DOHH2 (cell line): ENCODE results near the gene LAMC2.

Source experiments
- H3F3A ChIP-seq: fragments of 200-600 bp; sonication (generic), shearing (Covaris generic); 2 replicates; pipeline ENCODE4 v1.6.0; 2016; ENCODE audit warnings: antibody characterized with exemption, mild to moderate bottlenecking; ENCODE audit not compliant: control insufficient read depth, insufficient read depth
- H3K27ac ChIP-seq: fragments of 200-600 bp; sonication (generic); 2 replicates; pipeline ENCODE4 v1.5.1; 2014; ENCODE audit warnings: low read depth, mild to moderate bottlenecking, low read length, moderate library complexity
- H3K27me3 ChIP-seq: fragments of 200-600 bp; sonication (generic); 2 replicates; pipeline ENCODE4 v1.6.1; 2014; ENCODE audit warnings: mild to moderate bottlenecking, low read length, mixed read lengths; ENCODE audit not compliant: control insufficient read depth
- H3K36me3 ChIP-seq: fragments of 200-600 bp; sonication (generic); 2 replicates; pipeline ENCODE4 v1.6.1; 2014; ENCODE audit warnings: mild to moderate bottlenecking, low read length, moderate library complexity, mixed read lengths; ENCODE audit not compliant: control insufficient read depth
- H3K4me1 ChIP-seq: fragments of 200-600 bp; sonication (generic); 2 replicates; pipeline ENCODE4 v1.6.1; 2014; ENCODE audit warnings: mild to moderate bottlenecking, low read length, mixed read lengths; ENCODE audit not compliant: control insufficient read depth
- H3K4me2 ChIP-seq: fragments of 200-600 bp; sonication (generic); 2 replicates; pipeline ENCODE4 v1.6.0; 2014; ENCODE audit warnings: mild to moderate bottlenecking, low read length, moderate library complexity
- H3K4me3 ChIP-seq: fragments of 200-600 bp; sonication (generic); 2 replicates; pipeline ENCODE4 v1.5.1; 2014; ENCODE audit warnings: mild to moderate bottlenecking, low read length, mixed read lengths
- H3K79me2 ChIP-seq: fragments of 200-600 bp; sonication (generic); 2 replicates; pipeline ENCODE4 v1.6.1; 2014; ENCODE audit warnings: mild to moderate bottlenecking, low read length, mixed read lengths; ENCODE audit not compliant: control insufficient read depth
- H3K9me2 ChIP-seq: fragments of 200-600 bp; sonication (generic); replicated peaks from 2 replicates; pipeline ENCODE4 v1.6.1; 2014; ENCODE audit warnings: mild to moderate bottlenecking, low read length, mixed read lengths; ENCODE audit not compliant: control insufficient read depth
- H3K9me3 ChIP-seq: fragments of 200-600 bp; sonication (generic); 2 replicates; pipeline ENCODE4 v1.6.1; 2014; ENCODE audit warnings: antibody characterized with exemption, low read length, mixed read lengths; ENCODE audit not compliant: control insufficient read depth, insufficient read depth
- H4K20me1 ChIP-seq: fragments of 200-600 bp; sonication (generic); 2 replicates; pipeline ENCODE4 v1.6.0; 2014; ENCODE audit warnings: low read depth, mild to moderate bottlenecking, antibody characterized with exemption, low read length, moderate library complexity; ENCODE audit not compliant: control insufficient read depth, insufficient read depth
- CTCF ChIP-seq: fragments of 200-600 bp; sonication (generic); IDR thresholded peaks from one replicate; pipeline ENCODE4 v1.5.1; 2014; ENCODE audit warnings: antibody characterized with exemption, mild to moderate bottlenecking, low read depth, low read length; ENCODE audit not compliant: poor library complexity, severe bottlenecking
- EZH2phosphoT487 ChIP-seq: fragments of 200-600 bp; sonication (generic); IDR thresholded peaks from 2 replicates; pipeline ENCODE4 v1.6.1; 2017; ENCODE audit warnings: borderline replicate concordance, mild to moderate bottlenecking, antibody characterized with exemption, low read length, moderate library complexity, mixed read lengths

The LAMC2 gene

GRCh38 chr1:183283286-183283685 lies 97.2 kb downstream of the LAMC2 start:
- Histone ChIP-seq H3K4me3 (no peak overlapping the region), H3K79me2 (no peaks in the 10 kb centered on the region), H3F3A (no peaks in the 10 kb centered on the region), H3K4me2 (no peak overlapping the region), H3K9me2 (no peaks in the 10 kb centered on the region), H3K9me3 (no peaks in the 10 kb centered on the region), H3K4me1 (no peaks in the 10 kb centered on the region), H3K27me3 (peaks cover 23% of the 10 kb centered on the region), H4K20me1 (no peaks in the 10 kb centered on the region), H3K27ac (no peak overlapping the region), H3K36me3 (no peaks in the 10 kb centered on the region)
- TF ChIP-seq CTCF (no peak), EZH2phosphoT487 (no peak)

- Histone ChIP-seq H4K20me1 (no peaks in the 10 kb centered on the region), H3K9me3 (no peaks in the 10 kb centered on the region)
- no peak for TF ChIP-seq EZH2phosphoT487
- no peak for TF ChIP-seq CTCF
Measured at GRCh38 chr1:183284086-183284485, 98.0 kb downstream of the LAMC2 start.

GRCh38 chr1:183285256-183285655 lies 99.2 kb downstream of the LAMC2 start:
- H3K4me3 ChIP-seq: no peak overlapping the region
- no peaks in the 10 kb centered on the region for H3K4me1 ChIP-seq
- H3K36me3 ChIP-seq: no peaks in the 10 kb centered on the region
- H3K4me2 ChIP-seq: no peak overlapping the region
- H3F3A ChIP-seq: no peaks in the 10 kb centered on the region
- no peaks in the 10 kb centered on the region for H3K9me3 ChIP-seq
- no peaks in the 10 kb centered on the region for H3K79me2 ChIP-seq
- H3K27me3 ChIP-seq: peaks cover 23% of the 10 kb centered on the region
- no peak for TF ChIP-seq EZH2phosphoT487
- no peak for TF ChIP-seq CTCF
- H3K9me2 ChIP-seq: no peaks in the 10 kb centered on the region
- no peaks in the 10 kb centered on the region for H4K20me1 ChIP-seq
- no peak overlapping the region for H3K27ac ChIP-seq

More at GRCh38 chr1:183284086-183284485, 98.0 kb downstream of the LAMC2 start:
- no peaks in the 10 kb centered on the region for H3F3A ChIP-seq
- H3K79me2 ChIP-seq: no peaks in the 10 kb centered on the region
- H3K4me2 ChIP-seq: no peak overlapping the region
- H3K36me3 ChIP-seq: no peaks in the 10 kb centered on the region
- H3K9me2 ChIP-seq: no peaks in the 10 kb centered on the region
- H3K4me1 ChIP-seq: no peaks in the 10 kb centered on the region
- no peak overlapping the region for H3K27ac ChIP-seq
- no peak overlapping the region for H3K4me3 ChIP-seq
- peaks cover 23% of the 10 kb centered on the region for H3K27me3 ChIP-seq

GRCh38 chr1:183285746-183286145 lies 99.7 kb downstream of the LAMC2 start:
- no peak overlapping the region for H3K27ac ChIP-seq
- H3K27me3 ChIP-seq: peaks cover 23% of the 10 kb centered on the region
- no peaks in the 10 kb centered on the region for H4K20me1 ChIP-seq
- H3K9me2 ChIP-seq: no peaks in the 10 kb centered on the region
- no peak for TF ChIP-seq CTCF
- no peak for TF ChIP-seq EZH2phosphoT487
- H3F3A ChIP-seq: no peaks in the 10 kb centered on the region
- no peaks in the 10 kb centered on the region for H3K79me2 ChIP-seq
- no peak overlapping the region for H3K4me3 ChIP-seq
- no peak overlapping the region for H3K4me2 ChIP-seq
- no peaks in the 10 kb centered on the region for H3K9me3 ChIP-seq
- H3K36me3 ChIP-seq: no peaks in the 10 kb centered on the region
- no peaks in the 10 kb centered on the region for H3K4me1 ChIP-seq
